HG03159 (cell line): ENCODE results near the gene TUBA1B.
A peak's percentile ranks its signal among the peaks of the same experiment; 100 is the strongest.
"Not testable (repeated sequence)": the region's sequence is repeated elsewhere in the genome, so short reads cannot be mapped to it uniquely, and the experiment has no call there.

Source experiments
- ATAC-seq: cut with Tn5 transposase; IDR thresholded peaks from one replicate; pipeline ENCODE4 v1.9.1; 2021; ENCODE audit warnings: mild to moderate bottlenecking, moderate library complexity; ENCODE audit not compliant: unreplicated experiment

TUBA1B gene

DNA sequence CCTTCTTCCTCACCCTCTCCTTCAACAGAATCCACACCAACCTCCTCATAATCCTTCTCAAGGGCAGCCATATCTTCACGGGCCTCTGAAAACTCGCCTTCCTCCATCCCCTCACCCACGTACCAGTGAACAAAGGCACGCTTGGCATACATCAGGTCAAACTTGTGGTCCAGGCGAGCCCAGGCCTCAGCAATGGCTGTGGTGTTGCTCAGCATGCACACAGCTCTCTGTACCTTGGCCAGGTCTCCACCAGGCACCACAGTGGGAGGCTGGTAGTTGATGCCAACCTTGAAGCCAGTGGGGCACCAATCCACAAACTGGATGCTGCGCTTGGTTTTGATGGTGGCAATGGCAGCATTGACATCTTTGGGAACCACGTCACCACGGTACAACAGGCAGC, 3.2 kb downstream of the TUBA1B start:
- not testable (repeated sequence) for ATAC-seq

- no peak for ATAC-seq
These were observed 4.1 kb downstream of the TUBA1B start for GRCh38 chr12:49126852-49127763.

GRCh38 chr12:49121047-49121696, 10.0 kb downstream of the TUBA1B start:
- no peak for ATAC-seq

- ATAC-seq = no peak
These were observed 20.0 kb downstream of the TUBA1B start for GRCh38 chr12:49111206-49111605.

GRCh38 chr12:49110464-49111155, 20.6 kb downstream of the TUBA1B start, which contains the start of gene LMBR1L:
Gene LMBR1L, minus strand, starts transcription at chr12:49110847. Its CDS starts 292 bp downstream, at chr12:49110555.
- ATAC-seq = peak; percentile 98

GRCh38 chr12:49109641-49110463, 21.3 kb downstream of the TUBA1B start:
- ATAC-seq = no peak

- ATAC-seq = no peak
These were observed 22.2 kb downstream of the TUBA1B start for GRCh38 chr12:49108958-49109404.

GRCh38 chr12:49105504-49106084, 25.6 kb downstream of the TUBA1B start:
- ATAC-seq = no peak

GRCh38 chr12:49104822-49105221, 26.4 kb downstream of the TUBA1B start:
- ATAC-seq = no peak

GRCh38 chr12:49100380-49100779, 30.8 kb downstream of the TUBA1B start:
- no peak for ATAC-seq

DNA sequence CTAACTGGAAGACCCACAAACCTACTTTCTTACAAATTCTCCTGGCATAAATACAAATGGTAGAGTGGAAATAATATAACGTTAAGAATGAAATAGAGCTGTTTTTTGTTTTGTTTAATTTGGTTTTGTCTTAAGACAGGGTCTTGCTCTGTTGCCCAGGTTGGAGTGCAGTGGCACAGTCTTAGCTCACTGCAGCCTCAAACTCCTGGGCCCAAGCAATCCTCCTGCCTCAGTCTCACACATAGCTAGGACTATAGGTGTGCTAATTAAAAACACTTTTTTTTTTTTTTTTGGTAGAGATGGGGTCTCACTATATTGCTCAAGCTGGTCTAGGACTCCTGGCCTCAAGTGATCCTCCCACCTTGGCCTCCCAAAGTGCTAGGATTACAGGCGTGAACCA, 32.5 kb downstream of the TUBA1B start:
- no peak for ATAC-seq

DNA sequence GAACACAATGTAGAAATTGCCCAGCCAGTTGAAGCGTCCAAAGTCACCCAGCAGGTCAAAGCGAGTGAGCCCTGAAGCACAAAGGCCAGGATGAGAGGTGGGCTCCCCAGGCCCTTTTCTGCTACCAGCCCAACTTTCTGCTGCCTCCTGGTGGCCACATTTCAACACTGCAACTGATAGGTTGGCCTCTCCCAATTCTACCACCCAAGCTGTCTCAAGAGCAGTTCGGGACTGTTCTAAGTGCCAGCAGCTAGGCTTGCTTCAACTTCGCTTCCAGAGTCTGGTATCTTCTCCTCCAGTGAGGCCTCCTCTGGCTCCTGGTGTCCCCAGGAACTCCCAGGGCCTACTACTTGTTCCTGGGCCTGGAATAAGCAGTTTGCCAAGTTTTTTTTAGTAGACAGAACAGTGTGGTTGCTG, 33.2 kb downstream of the TUBA1B start:
- no peak for ATAC-seq

- ATAC-seq = no peak
These were observed 33.8 kb downstream of the TUBA1B start for GRCh38 chr12:49097381-49097780.

DNA sequence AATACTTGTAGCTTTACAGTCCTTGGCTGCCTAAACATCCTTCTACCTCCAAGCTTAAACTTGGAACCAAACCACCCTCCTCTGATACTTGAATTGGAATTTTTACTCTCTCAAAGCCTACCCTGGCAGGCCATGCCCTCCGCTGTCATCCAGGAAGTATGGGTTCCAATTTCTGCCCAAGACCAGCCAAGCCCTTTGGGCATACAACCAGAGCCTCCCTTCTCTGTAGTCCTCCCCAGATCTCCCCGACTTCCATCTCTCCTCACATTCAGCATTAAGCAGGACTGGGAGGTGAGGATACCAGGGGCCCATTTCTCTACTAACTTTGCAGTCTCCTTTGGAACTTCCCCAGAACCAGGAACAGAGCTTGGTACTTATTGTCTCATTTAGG, 36.2 kb downstream of the TUBA1B start:
- no peak for ATAC-seq

DNA sequence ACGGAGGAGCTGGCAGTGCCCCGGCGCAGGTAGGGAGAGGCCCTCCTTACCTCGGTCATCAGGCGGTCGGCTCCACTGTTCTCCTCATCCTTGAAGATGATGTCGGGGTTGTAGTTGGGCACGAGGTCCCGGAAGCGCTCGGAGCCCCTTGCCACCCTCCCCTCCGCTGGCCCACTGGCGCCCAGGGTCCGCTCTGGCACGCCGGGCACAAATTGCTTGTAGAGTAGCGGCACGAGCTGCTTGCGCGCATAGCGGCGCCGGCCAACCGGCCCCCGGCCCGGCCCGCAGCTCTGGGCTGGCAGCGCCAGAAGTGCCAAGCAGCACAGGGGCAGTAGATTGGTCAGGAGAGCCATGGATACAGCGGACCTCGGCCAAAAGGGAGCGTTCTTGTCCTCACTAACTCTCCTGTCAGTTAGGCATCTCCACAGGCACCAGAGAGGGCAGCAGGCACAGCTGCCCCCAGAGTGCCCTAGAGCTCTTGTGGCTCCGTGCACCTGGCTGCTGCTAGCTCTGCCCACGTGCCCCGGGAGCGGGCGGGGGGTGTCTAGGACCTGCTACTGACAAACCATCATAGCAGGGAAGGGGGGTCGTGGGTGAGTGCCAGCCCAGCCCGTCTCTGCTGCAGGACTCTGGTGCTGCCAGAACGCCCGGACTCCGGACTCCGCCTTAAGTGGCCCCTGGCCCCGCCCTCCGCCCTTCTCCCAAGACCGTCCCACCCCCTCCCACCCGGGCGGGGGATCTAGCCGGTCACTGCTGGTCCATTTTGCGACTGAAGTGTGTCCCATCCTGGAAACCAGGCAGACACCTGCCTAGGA, 36.8 kb downstream of the TUBA1B start, which contains the start of gene DHH:
TSS of gene DHH (minus strand) at position 642 of the 815 bp plus-strand sequence. CDS start at position 353, 289 bp downstream.
- no peak for ATAC-seq

DNA sequence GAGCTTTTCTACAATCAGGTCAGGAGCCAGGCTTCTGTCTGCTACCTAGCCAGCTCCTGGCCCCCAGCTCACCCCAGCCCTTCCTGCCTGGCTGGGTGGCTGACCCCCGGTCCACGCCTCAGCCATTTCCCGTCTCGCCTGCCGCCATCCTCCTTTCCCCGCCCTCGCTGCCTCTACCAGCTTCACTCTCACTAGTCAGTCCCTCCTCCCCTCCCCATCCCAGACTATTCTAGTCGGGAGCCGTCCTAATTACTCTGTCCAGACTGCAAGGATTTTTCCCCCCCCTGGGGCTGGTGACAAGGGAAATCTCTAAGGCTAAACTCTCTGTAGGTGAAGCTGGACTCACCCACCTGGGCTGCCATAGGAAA, 37.4 kb downstream of the TUBA1B start:
- ATAC-seq = no peak

GRCh38 chr12:49092816-49093406, 38.3 kb downstream of the TUBA1B start:
- ATAC-seq = no peak

GRCh38 chr12:49092086-49092815, 38.9 kb downstream of the TUBA1B start:
- no peak for ATAC-seq

- ATAC-seq = no peak
These were observed 39.4 kb downstream of the TUBA1B start for GRCh38 chr12:49091836-49092085.
